Measurements from ENCODE around the gene GPR176.

Gene GPR176

GRCh38 chr15:39785841-39786240 lies 134.2 kb downstream of the GPR176 start:
- TF ChIP-seq ZNF266 (tag by site-specific recombination; IDR thresholded peaks at IDR 0.05; ENCODE audit: low read depth) = no peak
- peak; percentile 30; the same call in 1 of the 2 replicates for TF ChIP-seq ZBTB8A (tag by site-specific recombination; IDR thresholded peaks at IDR 0.05)
- no peaks in the 10 kb centered on the region for H3K9me3 ChIP-seq (ENCODE audit: control insufficient read depth, insufficient read depth, low read depth, low read length)
- CTCF ChIA-PET = interaction anchor here (0.6 to 1.9 kb wide), 3 partner anchors 100 to 243 kb away, joined by 3 to 6 read pairs (median 3); no protein-coding TSS in a partner anchor
- POLR2A ChIA-PET = no interaction called here
- H3K36me3 ChIP-seq (ENCODE audit: control insufficient read depth in 2 of 2, insufficient read depth in 1 of 2, low read length in 2 of 2) = no peaks in the 10 kb centered on the region
- H3K27ac ChIP-seq (ENCODE audit: extremely low read depth, low read depth, low read length) = no peak overlapping the region
- H3K4me1 ChIP-seq (ENCODE audit: control insufficient read depth, insufficient read depth, low read length) = peaks cover 12% of the 10 kb centered on the region; the same call in 1 of the 2 replicates
- H3K4me3 ChIP-seq (ENCODE audit: low read depth, low read length) = no peak overlapping the region

- H3K36me3 ChIP-seq (ENCODE audit: control insufficient read depth in 2 of 2, insufficient read depth in 1 of 2, low read length in 2 of 2) = no peaks in the 10 kb centered on the region
- ChIA-PET CTCF (interaction anchor here (1.9 kb wide), 1 partner anchor 99 kb away, joined by 6 read pairs; no protein-coding TSS in a partner anchor), POLR2A (no interaction called here)
- no peaks in the 10 kb centered on the region for H3K9me3 ChIP-seq (ENCODE audit: control insufficient read depth, insufficient read depth, low read depth, low read length)
- no peak overlapping the region for H3K4me3 ChIP-seq (ENCODE audit: low read depth, low read length)
- TF ChIP-seq ZBTB49 (tag by site-specific recombination; IDR thresholded peaks at IDR 0.05; ENCODE audit: low read depth) (no peak), SP7 (tag by site-specific recombination; IDR thresholded peaks at IDR 0.05) (peak; percentile 24; the same call in 1 of the 2 replicates), ZNF426 (tag by site-specific recombination; IDR thresholded peaks at IDR 0.05) (no peak), ZXDB (tag by site-specific recombination; IDR thresholded peaks at IDR 0.05) (no peak), PRDM6 (tag by site-specific recombination; IDR thresholded peaks at IDR 0.05) (no peak), PRDM10 (tag by site-specific recombination; IDR thresholded peaks at IDR 0.05) (0 out of 2 replicates have a peak, but pooled peaks have one; percentile 46)
- H3K27ac ChIP-seq (ENCODE audit: extremely low read depth, low read depth, low read length) = no peak overlapping the region
- H3K4me1 ChIP-seq (ENCODE audit: control insufficient read depth, insufficient read depth, low read length) = peaks cover 12% of the 10 kb centered on the region; the same call in 1 of the 2 replicates
Measured at GRCh38 chr15:39785139-39785538, 134.9 kb downstream of the GPR176 start.

GRCh38 chr15:39784638-39785037 lies 135.4 kb downstream of the GPR176 start:
- TF ChIP-seq ZBTB20 (tag by site-specific recombination; IDR thresholded peaks at IDR 0.05) (peak; percentile 51; the same call in 1 of the 2 replicates), SCRT2 (tag by site-specific recombination; IDR thresholded peaks at IDR 0.05) (peak; percentile 70), SP3 (tag by site-specific recombination; IDR thresholded peaks at IDR 0.05) (no peak)
- POLR2A ChIA-PET = no interaction called here
- Histone ChIP-seq H3K36me3 (ENCODE audit: control insufficient read depth in 2 of 2, insufficient read depth in 1 of 2, low read length in 2 of 2) (no peaks in the 10 kb centered on the region), H3K4me3 (ENCODE audit: low read depth, low read length) (no peak overlapping the region), H3K9me3 (ENCODE audit: control insufficient read depth, insufficient read depth, low read depth, low read length) (no peaks in the 10 kb centered on the region), H3K4me1 (ENCODE audit: control insufficient read depth, insufficient read depth, low read length) (peaks cover 12% of the 10 kb centered on the region; the same call in 1 of the 2 replicates), H3K27ac (ENCODE audit: extremely low read depth, low read depth, low read length) (no peak overlapping the region)
- CTCF ChIA-PET = interaction anchor here (0.6 to 1.9 kb wide), 2 partner anchors 98 to 1344 kb away, joined by 5 to 6 read pairs; no protein-coding TSS in a partner anchor
